ENCODE data around the gene SNHG17.
"Not testable (repeated sequence)": the region's sequence is repeated elsewhere in the genome, so short reads cannot be mapped to it uniquely, and the experiment has no call there.

SNHG17 gene

GRCh38 chr20:38392356-38392755 lies 42.8 kb downstream of the SNHG17 start:
- DNase-seq (ENCODE audit: low read depth) = no peak
- no peak overlapping the region for H3K4me3 ChIP-seq (replicated peaks; ENCODE audit: low read depth, low read length)
- no peak for TF ChIP-seq CTCF (IDR thresholded peaks at IDR 0.05; ENCODE audit: low read length, missing control alignments)

- no peak for TF ChIP-seq CTCF (IDR thresholded peaks at IDR 0.05; ENCODE audit: low read length, missing control alignments)
- no peak overlapping the region for H3K4me3 ChIP-seq (replicated peaks; ENCODE audit: low read depth, low read length)
- DNase-seq (ENCODE audit: low read depth) = no peak
Measured at GRCh38 chr20:38387953-38388352, 47.2 kb downstream of the SNHG17 start.

- no peak for DNase-seq (ENCODE audit: low read depth)
- no peak for TF ChIP-seq CTCF (IDR thresholded peaks at IDR 0.05; ENCODE audit: low read length, missing control alignments)
Measured at GRCh38 chr20:38386851-38387250, 48.3 kb downstream of the SNHG17 start.

GRCh38 chr20:38386004-38386403 lies 49.1 kb downstream of the SNHG17 start:
- TF ChIP-seq CTCF (IDR thresholded peaks at IDR 0.05; ENCODE audit: low read length, missing control alignments) = no peak
- no peak overlapping the region for H3K4me3 ChIP-seq (replicated peaks; ENCODE audit: low read depth, low read length)
- DNase-seq (ENCODE audit: low read depth) = no peak

More at GRCh38 chr20:38386851-38387250, 48.3 kb downstream of the SNHG17 start:
- no peak overlapping the region for H3K4me3 ChIP-seq (replicated peaks; ENCODE audit: low read depth, low read length)

GRCh38 chr20:38383147-38383546 lies 52.0 kb downstream of the SNHG17 start:
- no peak for DNase-seq (ENCODE audit: low read depth)
- no peak overlapping the region for H3K4me3 ChIP-seq (replicated peaks; ENCODE audit: low read depth, low read length)
- no peak for TF ChIP-seq CTCF (IDR thresholded peaks at IDR 0.05; ENCODE audit: low read length, missing control alignments)

GRCh38 chr20:38377838-38378237 lies 57.3 kb downstream of the SNHG17 start:
- not testable (repeated sequence) for DNase-seq (ENCODE audit: low read depth); H3K4me3 ChIP-seq (replicated peaks; ENCODE audit: low read depth, low read length)

GRCh38 chr20:38377039-38377685 lies 58.0 kb downstream of the SNHG17 start:
- no peak for TF ChIP-seq CTCF (IDR thresholded peaks at IDR 0.05; ENCODE audit: low read length, missing control alignments)
- no peak for DNase-seq (ENCODE audit: low read depth)
- no peak overlapping the region for H3K4me3 ChIP-seq (replicated peaks; ENCODE audit: low read depth, low read length)
